OCI-LY7 (cell line): ENCODE data around the gene AKR7A3.
"Not testable (repeated sequence)": the region's sequence is repeated elsewhere in the genome, so short reads cannot be mapped to it uniquely, and the experiment has no call there.

Experiments used
- EZH2phosphoT487 ChIP-seq: fragments of 200-600 bp; sonication (generic); IDR thresholded peaks from 2 replicates; pipeline ENCODE4 v1.6.1; 2018; ENCODE audit warnings: low read depth, borderline replicate concordance, mild to moderate bottlenecking, mixed run types, antibody characterized with exemption, low read length, moderate library complexity, mixed read lengths
- TF ChIP-seq, protein P1 (sequence below): fragments of 200-600 bp; sonication (generic); conservative IDR thresholded peaks from 2 replicates; pipeline ENCODE4 v1.5.1; 2014; ENCODE audit warnings: mild to moderate bottlenecking, antibody characterized with exemption, low read length, moderate library complexity, mixed read lengths

DNA sequence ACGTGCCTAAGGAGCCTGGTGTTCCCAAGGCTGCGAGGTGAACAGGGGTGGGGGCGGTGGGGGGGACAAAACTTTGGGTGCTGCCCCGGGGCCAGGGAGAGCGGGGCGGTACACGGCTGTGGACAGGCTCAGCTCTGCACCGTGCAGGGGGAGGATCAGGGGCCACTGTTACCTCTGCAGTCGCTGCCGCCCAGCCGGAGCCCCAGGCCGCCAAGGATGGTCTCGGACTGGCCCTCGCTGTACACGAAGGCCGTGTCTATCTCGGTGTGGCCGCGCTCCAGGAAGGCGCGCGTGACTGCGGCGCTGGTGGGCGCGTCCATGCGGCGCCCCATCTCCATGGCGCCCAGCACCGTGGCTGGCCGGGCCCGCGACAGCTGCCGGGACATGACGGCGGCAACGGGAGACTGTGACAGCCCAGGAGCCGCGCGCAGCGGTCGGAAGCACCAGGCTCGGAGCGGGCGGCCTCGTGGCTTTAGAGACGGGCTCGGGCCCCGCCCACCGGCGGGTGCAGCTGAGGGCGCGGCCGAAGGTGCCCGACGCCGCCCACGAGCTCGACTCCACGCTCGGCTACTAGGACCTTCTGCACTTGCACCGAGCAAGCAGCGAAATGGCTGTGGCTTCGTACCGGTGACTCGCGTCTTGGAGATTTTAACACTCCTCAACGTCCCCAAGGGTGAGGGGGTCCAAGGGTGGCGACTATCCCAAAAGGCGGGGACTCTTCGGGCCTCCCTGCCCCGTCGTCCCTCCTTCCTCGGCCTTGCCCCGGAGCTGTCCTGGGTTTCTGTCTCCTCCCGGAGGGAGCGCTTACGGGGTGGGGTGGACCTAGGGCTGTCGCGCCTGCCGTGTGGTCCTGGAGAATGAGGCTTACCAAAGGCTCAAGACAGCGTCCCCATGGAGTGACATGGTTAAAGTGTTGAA lies at the start of gene AKR7A3:
- TF ChIP-seq, protein P1, sequence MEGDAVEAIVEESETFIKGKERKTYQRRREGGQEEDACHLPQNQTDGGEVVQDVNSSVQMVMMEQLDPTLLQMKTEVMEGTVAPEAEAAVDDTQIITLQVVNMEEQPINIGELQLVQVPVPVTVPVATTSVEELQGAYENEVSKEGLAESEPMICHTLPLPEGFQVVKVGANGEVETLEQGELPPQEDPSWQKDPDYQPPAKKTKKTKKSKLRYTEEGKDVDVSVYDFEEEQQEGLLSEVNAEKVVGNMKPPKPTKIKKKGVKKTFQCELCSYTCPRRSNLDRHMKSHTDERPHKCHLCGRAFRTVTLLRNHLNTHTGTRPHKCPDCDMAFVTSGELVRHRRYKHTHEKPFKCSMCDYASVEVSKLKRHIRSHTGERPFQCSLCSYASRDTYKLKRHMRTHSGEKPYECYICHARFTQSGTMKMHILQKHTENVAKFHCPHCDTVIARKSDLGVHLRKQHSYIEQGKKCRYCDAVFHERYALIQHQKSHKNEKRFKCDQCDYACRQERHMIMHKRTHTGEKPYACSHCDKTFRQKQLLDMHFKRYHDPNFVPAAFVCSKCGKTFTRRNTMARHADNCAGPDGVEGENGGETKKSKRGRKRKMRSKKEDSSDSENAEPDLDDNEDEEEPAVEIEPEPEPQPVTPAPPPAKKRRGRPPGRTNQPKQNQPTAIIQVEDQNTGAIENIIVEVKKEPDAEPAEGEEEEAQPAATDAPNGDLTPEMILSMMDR = not testable (repeated sequence)
- TF ChIP-seq EZH2phosphoT487 = not testable (repeated sequence)
